Lower leg skin (tissue), 4 donors: ENCODE results near the gene KCNJ16. TPM values are rescaled to one million over a fixed set of nuclear protein-coding genes. Genes with fewer than 3 reads are reported as not detected.

Experiments used
- DNase-seq, 2 donors: peaks; one replicate each; pipeline ENCODE4 v3.0.0-alpha.2; 2019; ENCODE audit warnings: low spot score in 2 of 2
- H3K4me3 ChIP-seq: fragments of 200-600 bp; sonication (generic); 2 replicates; pipeline ENCODE4 v1.5.1; 2017; ENCODE audit warnings: mild to moderate bottlenecking, low read depth; ENCODE audit not compliant: poor library complexity, severe bottlenecking
- POLR2A ChIP-seq, 2 donors: fragments of 450-650 bp; IDR thresholded peaks; one replicate each; pipeline ENCODE4 v1.6.1; 2016 to 2017; ENCODE audit warnings: antibody characterized with exemption in 2 of 2, mild to moderate bottlenecking in 1 of 2, moderate library complexity in 1 of 2
- WGBS, 2 donors: methylation state at CpG; one replicate each; pipeline ENCODE4 v1.1.5; 2018; 5-methylcytosine and 5-hydroxymethylcytosine counted together
- intact Hi-C: fragments of 100-400 bp; cut with DNase I; formaldehyde crosslinking; loops from one replicate; pipeline ENCODE4 v1.15.0; 2023; ENCODE audit warnings: low total_unique reads
- total RNA-seq, 4 donors: library from RNA; depleted of rRNA; stranded (reverse); fragments of >200 nt; gene quantifications; one replicate each; pipeline ENCODE4 v1.1.0, GENCODE V29; 2016
- TF ChIP-seq, protein P1 (sequence below), 3 donors: fragments of 450-650 bp; IDR thresholded peaks; one replicate each; pipeline ENCODE4 v1.5.1; 2016; ENCODE audit warnings: antibody characterized with exemption in 3 of 3, mild to moderate bottlenecking in 3 of 3, moderate library complexity in 2 of 3

Gene KCNJ16
- total RNA-seq, 4 donors from 2014 or later: 1.1 TPM; not detected in 3

DNA sequence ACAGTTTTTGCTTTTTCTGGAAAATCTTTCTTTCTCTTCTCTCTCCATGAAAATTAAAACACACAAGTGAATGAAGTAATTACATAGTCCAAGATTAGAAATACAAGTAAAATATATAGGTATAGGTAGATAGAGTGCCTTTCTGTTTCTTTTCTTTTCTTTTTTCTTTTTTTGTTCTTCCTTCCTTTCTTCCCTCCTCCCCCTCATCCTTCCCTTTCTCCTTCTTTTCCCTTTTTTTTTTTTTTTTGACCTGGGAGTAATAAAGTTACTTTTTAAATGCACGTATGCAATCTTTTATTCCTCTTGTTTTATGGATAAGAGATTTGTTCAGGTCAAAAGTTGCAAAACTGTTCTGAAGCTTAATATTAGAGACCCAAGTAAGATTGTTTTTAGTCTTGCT is 59.8 kb downstream of the KCNJ16 start:
- TF ChIP-seq, protein P1, sequence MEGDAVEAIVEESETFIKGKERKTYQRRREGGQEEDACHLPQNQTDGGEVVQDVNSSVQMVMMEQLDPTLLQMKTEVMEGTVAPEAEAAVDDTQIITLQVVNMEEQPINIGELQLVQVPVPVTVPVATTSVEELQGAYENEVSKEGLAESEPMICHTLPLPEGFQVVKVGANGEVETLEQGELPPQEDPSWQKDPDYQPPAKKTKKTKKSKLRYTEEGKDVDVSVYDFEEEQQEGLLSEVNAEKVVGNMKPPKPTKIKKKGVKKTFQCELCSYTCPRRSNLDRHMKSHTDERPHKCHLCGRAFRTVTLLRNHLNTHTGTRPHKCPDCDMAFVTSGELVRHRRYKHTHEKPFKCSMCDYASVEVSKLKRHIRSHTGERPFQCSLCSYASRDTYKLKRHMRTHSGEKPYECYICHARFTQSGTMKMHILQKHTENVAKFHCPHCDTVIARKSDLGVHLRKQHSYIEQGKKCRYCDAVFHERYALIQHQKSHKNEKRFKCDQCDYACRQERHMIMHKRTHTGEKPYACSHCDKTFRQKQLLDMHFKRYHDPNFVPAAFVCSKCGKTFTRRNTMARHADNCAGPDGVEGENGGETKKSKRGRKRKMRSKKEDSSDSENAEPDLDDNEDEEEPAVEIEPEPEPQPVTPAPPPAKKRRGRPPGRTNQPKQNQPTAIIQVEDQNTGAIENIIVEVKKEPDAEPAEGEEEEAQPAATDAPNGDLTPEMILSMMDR (IDR thresholded peaks at IDR 0.05): no peak
- no peak for TF ChIP-seq POLR2A (IDR thresholded peaks at IDR 0.05)
- 95 to 100% methylated on average over 1 of the region's 1 CpG for WGBS, 2 donors
- intact Hi-C loops: no loop called here
- no peak overlapping the region for H3K4me3 ChIP-seq
- DNase-seq: no peak

DNA sequence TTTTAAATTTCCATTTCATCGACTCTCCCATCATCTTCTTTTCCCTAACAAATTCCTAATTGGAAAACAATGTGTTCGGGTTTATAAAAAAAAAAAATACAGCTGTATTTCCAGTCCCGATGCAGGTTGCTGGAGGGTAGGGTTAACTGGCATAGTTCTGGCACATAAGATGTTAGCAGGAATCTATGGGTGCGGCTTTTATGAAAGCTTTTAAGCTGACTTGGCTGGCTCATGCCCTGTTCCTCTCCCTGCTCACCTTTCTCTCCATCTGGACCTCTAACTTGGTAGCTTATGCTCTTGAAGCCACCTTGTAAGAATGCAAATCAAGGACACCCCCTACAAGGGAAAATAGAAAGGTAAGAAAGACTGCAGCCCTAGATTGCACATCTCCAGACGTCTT is 61.1 kb downstream of the KCNJ16 start:
- intact Hi-C loops: no loop called here
- WGBS, 2 donors: 46 to 54% methylated on average over 5 of the region's 5 CpGs
- TF ChIP-seq, protein P1 (IDR thresholded peaks at IDR 0.05): no peak
- TF ChIP-seq POLR2A (IDR thresholded peaks at IDR 0.05): no peak
- no peak for DNase-seq
- no peak overlapping the region for H3K4me3 ChIP-seq

DNA sequence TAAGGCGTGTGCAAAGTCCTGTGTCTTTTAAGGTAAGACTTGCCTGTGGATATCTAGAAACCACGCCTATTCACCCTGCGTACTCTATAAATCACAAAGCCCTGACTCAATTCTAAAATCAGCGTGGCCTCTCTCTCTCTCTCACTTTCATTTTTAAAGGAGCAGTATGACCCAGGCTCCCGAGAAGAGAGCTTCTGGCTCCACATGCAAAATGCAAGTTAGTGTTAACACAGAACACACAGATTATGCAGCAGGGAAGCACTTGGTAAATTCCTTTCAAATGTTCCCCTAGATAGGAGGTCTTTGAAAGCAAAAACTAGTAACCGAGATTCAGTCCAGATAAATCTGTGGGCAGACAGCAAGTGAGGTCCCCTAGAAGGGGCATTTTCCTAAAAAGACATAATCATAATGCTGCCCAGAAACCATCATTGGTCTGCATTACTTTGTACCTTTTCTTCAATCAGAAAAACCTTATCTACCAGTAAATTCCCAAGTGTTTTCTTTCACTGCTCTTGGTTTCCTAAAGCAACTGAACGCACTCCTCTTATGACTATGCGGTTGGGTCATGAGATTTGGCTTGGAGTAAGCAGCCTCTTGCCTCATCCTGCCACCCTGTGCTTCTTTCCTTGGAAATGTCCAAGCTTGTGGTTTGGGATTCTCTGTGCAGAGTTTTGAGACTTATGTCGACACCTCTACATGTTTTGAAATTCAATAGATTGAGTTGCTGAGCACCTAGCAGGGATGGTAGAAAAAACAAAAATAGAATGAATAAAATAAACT is 62.6 kb downstream of the KCNJ16 start:
- no peak overlapping the region for H3K4me3 ChIP-seq

DNA sequence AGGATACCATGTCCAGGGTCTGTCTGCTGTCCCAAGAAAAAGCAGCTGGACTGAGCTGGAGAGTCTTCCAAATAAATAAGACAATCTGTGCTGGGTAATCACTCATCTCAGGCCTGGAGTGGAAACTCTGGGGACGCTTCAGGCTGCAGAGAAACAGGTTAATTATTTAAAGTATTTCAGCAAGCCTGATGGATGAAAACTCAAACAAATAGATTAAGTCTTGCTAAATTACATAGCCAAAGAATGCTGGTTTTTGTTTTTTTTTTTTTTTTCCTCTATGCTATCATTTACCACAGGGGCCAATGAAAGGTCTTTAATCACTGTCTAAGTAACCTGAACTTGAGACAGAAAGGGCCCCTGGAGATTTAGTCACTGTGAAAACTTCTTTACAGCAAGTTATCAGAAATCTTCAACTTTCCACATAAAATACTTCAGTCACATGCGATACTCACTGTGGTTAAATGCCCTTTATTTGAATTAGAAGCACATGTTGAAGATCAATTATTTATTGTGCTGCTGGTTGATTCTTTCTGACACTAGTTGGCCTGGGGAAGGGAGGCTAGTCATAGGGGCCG is 63.4 kb downstream of the KCNJ16 start:
- intact Hi-C loops: no loop called here
- no peak overlapping the region for H3K4me3 ChIP-seq
- WGBS, 2 donors: 55 to 57% methylated on average over 3 of the region's 3 CpGs
- TF ChIP-seq, protein P1 (IDR thresholded peaks at IDR 0.05): no peak
- TF ChIP-seq POLR2A (IDR thresholded peaks at IDR 0.05): no peak
- no peak for DNase-seq

More for the DNA sequence above, 62.6 kb downstream of the KCNJ16 start:
- no peak for TF ChIP-seq POLR2A (IDR thresholded peaks at IDR 0.05)
- TF ChIP-seq, protein P1 (IDR thresholded peaks at IDR 0.05): no peak
- 9 to 13% methylated on average over 9 of the region's 9 CpGs for WGBS, 2 donors
- intact Hi-C loops: no loop called here
- DNase-seq: peak; percentile 83 to 88

DNA sequence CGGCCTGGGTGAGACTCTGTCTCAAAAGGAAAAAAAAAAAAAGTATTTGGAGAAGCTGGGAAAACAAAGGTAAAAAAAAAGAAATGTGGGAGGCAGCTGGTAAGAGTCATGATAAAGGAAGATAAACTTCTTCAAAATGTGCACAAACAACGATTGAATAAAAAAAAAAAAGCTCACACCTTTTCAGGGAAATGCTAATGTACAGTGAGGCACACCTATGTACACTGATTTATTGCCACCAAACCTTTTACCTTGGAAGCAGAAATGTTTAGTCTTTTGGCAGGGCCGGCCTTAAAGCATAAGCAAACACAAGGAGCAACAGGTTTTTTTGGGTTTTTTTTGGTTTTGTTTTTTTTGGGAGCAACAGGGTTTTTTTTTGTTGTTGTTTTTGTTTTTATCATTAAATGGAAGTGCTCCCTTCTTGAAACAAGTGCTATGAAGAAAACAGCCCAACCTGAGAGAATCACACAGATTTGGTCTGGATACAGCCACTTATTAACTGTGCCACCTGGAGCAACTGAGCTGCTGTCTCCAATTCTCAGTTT is 64.5 kb downstream of the KCNJ16 start:
- 43 to 44% methylated on average over 3 of the region's 3 CpGs for WGBS, 2 donors
- no peak for DNase-seq
- TF ChIP-seq, protein P1 (IDR thresholded peaks at IDR 0.05): no peak
- no peak for TF ChIP-seq POLR2A (IDR thresholded peaks at IDR 0.05)
- no peak overlapping the region for H3K4me3 ChIP-seq
- intact Hi-C loops: no loop called here
